SU-DHL-6 (cell line): ENCODE results near the gene WAS.

Source experiments
- H2AFZ ChIP-seq: fragments of 200-600 bp; sonication (generic); 2 replicates; pipeline ENCODE4 v1.6.1; 2014; ENCODE audit warnings: low read depth, mild to moderate bottlenecking, moderate library complexity, mixed read lengths, antibody characterized with exemption, low read length; ENCODE audit not compliant: severe bottlenecking
- H3F3A ChIP-seq: fragments of 200-600 bp; shearing (Covaris generic); 2 replicates; pipeline ENCODE4 v1.6.0; 2016; ENCODE audit warnings: antibody characterized with exemption, mild to moderate bottlenecking; ENCODE audit not compliant: insufficient read depth
- H3K27ac ChIP-seq: fragments of 200-600 bp; sonication (generic); 2 replicates; pipeline ENCODE4 v1.5.1; 2016; ENCODE audit warnings: low read depth, mild to moderate bottlenecking, low read length, moderate library complexity, mixed read lengths
- H3K27me3 ChIP-seq: fragments of 200-600 bp; sonication (generic), shearing (Covaris generic); 2 replicates; pipeline ENCODE4 v1.6.0; 2014; ENCODE audit warnings: mild to moderate bottlenecking, low read length
- H3K36me3 ChIP-seq: fragments of 200-600 bp; sonication (generic); 2 replicates; pipeline ENCODE4 v1.6.1; 2014; ENCODE audit warnings: mild to moderate bottlenecking, low read length, mixed read lengths
- H3K4me2 ChIP-seq: fragments of 300-600, 200-600 bp; shearing (Covaris generic), sonication (generic); 2 replicates; pipeline ENCODE4 v1.6.0; 2014; ENCODE audit warnings: low read length, low read depth, mild to moderate bottlenecking; ENCODE audit not compliant: poor library complexity, severe bottlenecking
- H3K4me3 ChIP-seq: fragments of 200-600 bp; sonication (generic); 2 replicates; pipeline ENCODE4 v1.5.1; 2014; ENCODE audit warnings: antibody characterized with exemption, low read length, mild to moderate bottlenecking, mixed read lengths; ENCODE audit not compliant: insufficient read depth, poor library complexity, severe bottlenecking
- H3K79me2 ChIP-seq: fragments of 200-600 bp; sonication (generic); 2 replicates; pipeline ENCODE4 v1.6.1; 2014; ENCODE audit warnings: mild to moderate bottlenecking, low read length, moderate library complexity; ENCODE audit not compliant: insufficient read depth
- H3K9ac ChIP-seq: fragments of 200-600 bp; sonication (generic); 2 replicates; pipeline ENCODE4 v1.7.0; 2014; ENCODE audit warnings: mild to moderate bottlenecking, low read length
- H3K9me2 ChIP-seq: fragments of 200-600 bp; sonication (generic); replicated peaks from 2 replicates; pipeline ENCODE4 v1.6.1; 2014; ENCODE audit warnings: low read length; ENCODE audit not compliant: insufficient read depth
- H3K9me3 ChIP-seq: fragments of 200-600 bp; sonication (generic); 2 replicates; pipeline ENCODE4 v1.6.1; 2014; ENCODE audit warnings: low read length, mixed read lengths; ENCODE audit not compliant: insufficient read depth
- H4K20me1 ChIP-seq: fragments of 200-600 bp; sonication (generic); 2 replicates; pipeline ENCODE4 v1.6.1; 2014; ENCODE audit warnings: low read depth, mild to moderate bottlenecking, antibody characterized with exemption, low read length, moderate library complexity, mixed read lengths
- EZH2phosphoT487 ChIP-seq: fragments of 200-600 bp; sonication (generic), shearing (Covaris generic); conservative IDR thresholded peaks from 2 replicates; pipeline ENCODE4 v1.6.1; 2018; ENCODE audit warnings: mild to moderate bottlenecking, antibody characterized with exemption, low read length, moderate library complexity, mixed read lengths
- TF ChIP-seq, protein P1 (sequence below): fragments of 200-600 bp; sonication (generic); IDR thresholded peaks from one replicate; pipeline ENCODE4 v1.5.1; 2017; ENCODE audit warnings: antibody characterized with exemption, mild to moderate bottlenecking, low read length, moderate library complexity; ENCODE audit not compliant: insufficient read depth, poor library complexity, severe bottlenecking

Gene WAS

DNA sequence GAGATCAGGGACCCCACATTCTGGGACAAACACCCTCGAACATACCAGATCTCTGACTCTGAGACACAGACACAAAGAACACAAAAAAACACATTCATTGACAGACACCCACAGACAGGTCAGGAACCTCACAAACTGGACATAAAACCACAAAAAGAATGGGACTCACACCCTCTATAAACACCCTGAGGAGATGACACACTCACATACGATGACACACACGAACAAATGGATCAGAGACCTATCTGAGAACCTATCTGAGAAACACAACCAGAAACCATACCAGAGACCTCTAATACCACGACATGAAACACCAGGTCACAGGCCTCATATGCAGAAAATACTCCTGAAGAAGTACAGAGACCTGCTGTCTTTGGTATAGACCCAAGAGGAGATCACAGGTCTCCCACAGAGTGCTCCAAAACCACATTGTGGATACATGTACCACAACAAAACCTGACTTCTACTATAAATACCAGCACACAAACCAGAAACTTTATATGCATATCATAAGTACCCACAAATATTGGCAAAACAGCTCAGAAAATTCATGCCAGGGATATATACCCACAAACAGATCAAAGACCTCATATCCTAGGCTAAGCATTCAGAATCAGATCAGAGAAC lies 32.4 kb downstream of the WAS start:
- TF ChIP-seq, protein P1, sequence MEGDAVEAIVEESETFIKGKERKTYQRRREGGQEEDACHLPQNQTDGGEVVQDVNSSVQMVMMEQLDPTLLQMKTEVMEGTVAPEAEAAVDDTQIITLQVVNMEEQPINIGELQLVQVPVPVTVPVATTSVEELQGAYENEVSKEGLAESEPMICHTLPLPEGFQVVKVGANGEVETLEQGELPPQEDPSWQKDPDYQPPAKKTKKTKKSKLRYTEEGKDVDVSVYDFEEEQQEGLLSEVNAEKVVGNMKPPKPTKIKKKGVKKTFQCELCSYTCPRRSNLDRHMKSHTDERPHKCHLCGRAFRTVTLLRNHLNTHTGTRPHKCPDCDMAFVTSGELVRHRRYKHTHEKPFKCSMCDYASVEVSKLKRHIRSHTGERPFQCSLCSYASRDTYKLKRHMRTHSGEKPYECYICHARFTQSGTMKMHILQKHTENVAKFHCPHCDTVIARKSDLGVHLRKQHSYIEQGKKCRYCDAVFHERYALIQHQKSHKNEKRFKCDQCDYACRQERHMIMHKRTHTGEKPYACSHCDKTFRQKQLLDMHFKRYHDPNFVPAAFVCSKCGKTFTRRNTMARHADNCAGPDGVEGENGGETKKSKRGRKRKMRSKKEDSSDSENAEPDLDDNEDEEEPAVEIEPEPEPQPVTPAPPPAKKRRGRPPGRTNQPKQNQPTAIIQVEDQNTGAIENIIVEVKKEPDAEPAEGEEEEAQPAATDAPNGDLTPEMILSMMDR = no peak
- no peak for TF ChIP-seq EZH2phosphoT487
- Histone ChIP-seq H3K9ac (no peak overlapping the region), H3K9me2 (no peaks in the 10 kb centered on the region)

DNA sequence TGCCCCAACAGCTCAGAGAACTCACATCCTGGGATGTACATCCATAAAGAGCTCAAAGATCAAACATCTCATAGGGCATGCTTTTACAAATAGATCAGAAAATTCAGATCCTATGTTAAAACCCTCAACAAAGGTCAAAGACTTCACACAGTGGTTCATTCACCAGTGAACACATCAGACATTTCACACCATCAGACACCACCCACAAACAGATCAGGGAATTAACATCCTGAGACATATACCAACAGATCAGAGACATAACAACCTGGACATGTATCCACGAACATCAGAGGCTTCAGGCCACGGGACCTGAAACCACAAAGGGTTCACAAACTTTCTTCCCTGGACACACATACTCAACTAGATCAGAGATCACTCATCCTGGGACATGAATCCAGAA lies 36.4 kb downstream of the WAS start:
- Histone ChIP-seq H3K36me3 (no peaks in the 10 kb centered on the region), H3K27me3 (no peaks in the 10 kb centered on the region), H3K4me2 (no peak overlapping the region), H3K27ac (no peak overlapping the region), H3K9ac (no peak overlapping the region), H3F3A (no peaks in the 10 kb centered on the region), H3K79me2 (no peaks in the 10 kb centered on the region), H3K4me3 (no peak overlapping the region), H4K20me1 (no peaks in the 10 kb centered on the region), H3K9me2 (no peaks in the 10 kb centered on the region), H3K9me3 (no peaks in the 10 kb centered on the region), H2AFZ (no peak overlapping the region)
- TF ChIP-seq, protein P1 = no peak
- no peak for TF ChIP-seq EZH2phosphoT487

More for the DNA sequence above, 32.4 kb downstream of the WAS start:
- Histone ChIP-seq H2AFZ (no peak overlapping the region), H3K27ac (no peak overlapping the region), H3K4me3 (no peak overlapping the region), H4K20me1 (no peaks in the 10 kb centered on the region), H3K36me3 (no peaks in the 10 kb centered on the region), H3K27me3 (no peaks in the 10 kb centered on the region), H3K4me2 (no peak overlapping the region), H3K79me2 (no peaks in the 10 kb centered on the region), H3K9me3 (no peaks in the 10 kb centered on the region), H3F3A (no peaks in the 10 kb centered on the region)

DNA sequence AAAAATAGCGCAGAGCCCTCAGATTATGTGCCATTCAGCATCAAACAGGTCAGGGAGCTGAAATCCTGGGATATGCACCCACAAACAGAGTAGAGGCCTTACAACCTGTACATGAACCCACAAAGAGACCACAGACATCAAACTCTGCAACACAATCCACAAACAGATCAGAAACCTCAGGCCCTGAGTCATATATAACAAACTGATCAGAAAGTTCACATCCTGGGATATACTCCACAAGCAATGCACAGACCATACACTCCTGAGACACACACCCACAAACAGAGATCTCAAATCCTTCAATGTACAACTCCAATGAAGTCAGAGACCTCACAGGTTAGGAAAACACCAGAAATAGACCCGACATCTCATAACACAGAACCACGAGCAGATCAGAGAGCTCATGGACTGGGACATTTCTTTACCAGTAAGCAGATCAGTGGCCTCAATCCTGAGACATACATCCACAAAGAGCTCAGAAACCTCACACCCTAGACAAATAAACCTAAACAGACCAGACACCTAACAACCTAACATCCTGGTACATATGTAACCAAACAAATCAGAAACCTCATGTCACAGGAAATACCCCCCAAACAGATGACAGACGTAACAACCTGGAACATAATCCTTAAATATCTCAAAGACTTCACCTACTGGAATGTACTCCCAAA lies 37.1 kb downstream of the WAS start:
- Histone ChIP-seq H4K20me1 (no peaks in the 10 kb centered on the region), H3K27ac (no peak overlapping the region), H3F3A (no peaks in the 10 kb centered on the region), H3K27me3 (no peaks in the 10 kb centered on the region), H3K9me3 (no peaks in the 10 kb centered on the region), H3K9me2 (no peaks in the 10 kb centered on the region), H2AFZ (no peak overlapping the region), H3K9ac (no peak overlapping the region), H3K4me3 (no peak overlapping the region), H3K79me2 (no peaks in the 10 kb centered on the region), H3K4me2 (no peak overlapping the region), H3K36me3 (no peaks in the 10 kb centered on the region)
- TF ChIP-seq EZH2phosphoT487 = no peak
- TF ChIP-seq, protein P1 = no peak
